GM19372 (cell line): ENCODE results near the gene ZNF841.
"Not testable (repeated sequence)": the region's sequence is repeated elsewhere in the genome, so short reads cannot be mapped to it uniquely, and the experiment has no call there.

Source experiments
- ATAC-seq: cut with Tn5 transposase; IDR thresholded peaks from one replicate; pipeline ENCODE4 v1.9.1; 2021; ENCODE audit warnings: mild to moderate bottlenecking, low read depth, moderate library complexity; ENCODE audit not compliant: unreplicated experiment

The ZNF841 gene

DNA sequence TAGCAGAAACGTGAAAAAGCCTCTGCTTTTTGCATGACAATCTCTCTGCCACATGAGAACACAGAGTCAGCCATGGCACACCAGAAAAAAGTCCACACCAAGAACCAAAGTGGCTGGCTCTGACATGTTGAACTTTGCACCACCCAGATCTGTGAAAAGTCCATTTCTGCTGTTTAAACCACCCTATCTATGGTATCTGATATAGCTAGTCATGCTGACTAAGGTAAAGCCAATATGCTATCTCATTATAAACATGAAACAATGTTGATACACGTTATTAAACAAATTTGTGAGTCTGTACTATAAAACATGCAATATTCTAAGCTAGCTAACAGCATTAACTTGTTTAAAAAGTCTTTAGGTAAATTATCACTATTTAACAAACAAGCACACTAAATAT is 25.9 kb downstream of the ZNF841 start:
- no peak for ATAC-seq

DNA sequence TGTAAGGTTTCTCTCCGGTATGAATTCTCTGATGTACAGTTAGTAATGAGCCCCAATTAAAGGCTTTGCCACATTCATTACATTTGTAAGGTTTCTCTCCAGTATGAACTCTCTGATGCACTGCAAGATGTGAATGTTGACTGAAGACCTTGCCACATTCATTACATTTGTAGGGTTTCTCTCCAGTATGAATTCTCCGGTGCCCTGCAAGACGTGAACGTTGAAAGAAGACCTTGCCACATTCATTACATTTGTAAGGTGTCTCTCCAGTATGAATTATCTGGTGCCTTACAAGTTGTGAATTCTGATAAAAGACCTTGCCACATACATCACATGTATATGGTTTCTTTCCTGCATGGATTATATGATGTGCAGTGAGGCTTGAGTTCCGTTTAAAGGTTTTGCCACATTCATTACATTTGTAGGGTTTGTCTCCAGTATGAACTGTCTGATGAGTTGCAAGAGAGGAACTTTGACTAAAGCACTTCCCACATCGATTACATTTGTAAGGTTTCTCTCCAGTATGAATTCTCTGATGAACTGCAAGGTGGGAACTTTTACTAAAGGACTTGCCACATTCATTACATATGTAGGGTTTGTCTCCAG is 29.2 kb downstream of the ZNF841 start:
- no peak for ATAC-seq

DNA sequence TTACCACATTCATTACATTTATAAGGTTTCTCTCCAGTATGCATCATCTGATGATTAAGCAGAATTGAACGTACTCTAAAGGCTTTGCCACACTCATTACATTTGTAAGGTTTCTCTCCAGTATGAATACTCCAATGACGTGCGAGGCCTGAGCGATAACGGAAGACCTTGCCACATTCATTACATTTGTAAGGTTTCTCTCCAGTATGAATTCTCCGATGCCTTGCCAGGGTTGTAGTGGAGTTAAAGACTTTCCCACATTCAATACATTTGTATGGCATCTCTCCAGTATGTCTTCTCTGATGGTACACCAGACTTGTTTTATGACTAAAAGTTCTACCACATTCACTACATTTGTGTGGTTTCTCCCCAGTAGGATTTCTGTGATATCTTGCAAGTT is 30.2 kb downstream of the ZNF841 start:
- ATAC-seq = no peak

DNA sequence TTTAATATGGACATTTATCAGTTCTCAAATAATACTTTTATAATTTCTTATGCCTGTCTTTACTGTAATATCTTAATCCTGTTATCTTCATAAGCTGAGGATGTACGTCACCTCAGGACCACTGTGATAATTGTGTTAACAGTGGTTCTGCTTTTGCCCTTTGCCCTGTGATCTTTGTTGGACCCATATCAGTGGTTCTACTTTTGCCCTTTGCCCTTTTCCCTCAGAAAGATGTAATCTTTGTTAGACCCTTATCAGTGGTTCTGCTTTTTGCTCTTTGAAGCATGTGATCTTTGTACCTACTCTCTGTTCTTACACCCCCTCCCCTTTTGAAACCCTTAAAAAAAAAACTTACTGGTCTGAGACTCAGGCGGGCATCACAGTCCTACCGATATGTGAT is 39.1 kb downstream of the ZNF841 start:
- not testable (repeated sequence) for ATAC-seq

DNA sequence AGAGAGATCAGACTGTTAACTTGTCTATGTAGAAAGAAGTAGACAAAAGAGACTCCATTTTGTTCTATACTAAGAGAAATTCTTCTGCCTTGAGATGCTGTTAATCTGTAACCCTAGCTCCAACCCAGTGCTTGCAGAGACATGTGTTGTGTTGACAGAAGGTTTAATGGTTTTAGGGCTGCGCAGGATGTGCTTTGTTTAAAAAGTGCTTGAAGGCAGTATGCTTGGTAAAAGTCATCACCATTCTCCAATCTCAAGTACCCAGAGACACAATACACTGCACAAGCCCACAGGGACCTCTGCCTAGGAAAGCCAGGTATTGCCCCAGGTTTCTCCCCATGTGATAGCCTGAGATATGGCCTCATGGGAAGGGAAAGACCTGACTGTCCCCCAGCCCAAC is 43.8 kb downstream of the ZNF841 start:
- ATAC-seq = not testable (repeated sequence)

DNA sequence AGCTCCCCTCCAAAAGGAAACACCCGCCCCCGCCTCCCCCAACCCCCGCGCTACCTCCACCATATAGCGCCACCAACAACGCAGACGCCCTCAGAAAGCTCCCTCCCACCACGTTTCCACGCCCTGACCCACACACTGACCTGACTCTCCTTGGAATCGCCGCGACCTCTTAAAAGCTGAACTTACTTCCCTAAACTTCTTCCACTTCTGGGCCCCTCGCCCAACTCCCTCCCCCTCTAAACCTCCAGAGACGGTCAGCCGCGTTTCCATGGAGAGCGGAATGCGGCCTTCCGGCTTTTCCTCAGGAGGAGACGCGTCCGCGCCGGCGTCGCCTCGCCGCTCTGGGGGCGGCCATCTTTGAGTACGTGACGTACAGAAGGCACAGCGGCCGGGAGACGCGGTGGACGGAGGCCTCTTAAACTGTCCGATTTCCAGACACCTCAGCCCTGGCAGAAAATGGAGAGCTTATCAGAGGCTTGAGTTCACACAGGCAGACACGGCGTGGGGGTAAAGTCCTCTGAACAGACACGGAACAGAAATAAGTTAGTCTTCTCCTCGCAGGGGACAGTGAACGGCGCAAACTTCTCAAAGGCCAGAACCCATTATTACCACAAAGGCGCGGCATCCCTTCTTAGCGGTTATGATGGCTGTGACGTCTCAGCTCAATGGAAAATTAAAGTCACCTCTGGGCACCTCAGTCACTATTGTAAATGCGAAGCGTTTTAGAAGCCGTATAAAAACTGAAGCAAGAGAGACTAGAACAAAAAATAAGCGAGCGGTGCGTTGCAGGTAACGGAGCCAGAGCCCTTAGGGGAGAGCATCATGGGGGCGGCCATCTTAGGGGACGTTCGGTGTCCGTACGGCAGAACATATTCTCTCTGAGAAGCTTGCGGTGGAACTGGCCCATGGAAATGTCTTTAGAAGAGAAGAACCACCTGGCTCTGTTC is 46.7 kb downstream of the ZNF841 start, which contains the start of gene ZNF432:
Gene ZNF432 (minus strand): TSS at position 284 of the 947 bp plus-strand sequence. CDS start 1,970 bp downstream, outside the sequence.
- ATAC-seq = peak; percentile 88

DNA sequence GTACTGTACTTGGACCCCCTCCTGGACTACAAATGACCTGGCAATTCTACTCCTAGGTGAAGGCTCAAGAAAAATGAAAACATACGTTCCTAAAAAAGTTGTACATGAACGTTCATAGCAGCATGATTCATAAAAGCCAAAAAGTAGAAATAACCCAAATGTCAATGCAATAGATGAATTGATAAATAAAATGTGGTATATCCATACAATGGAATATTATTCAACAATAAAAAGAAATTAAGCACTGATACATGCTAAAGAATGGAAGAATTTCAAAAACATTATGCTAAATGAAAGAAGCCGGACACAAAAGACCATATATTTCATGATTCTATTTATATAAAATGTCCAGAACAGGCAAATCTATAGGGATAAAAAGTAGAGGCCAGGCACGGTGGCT is 56.4 kb downstream of the ZNF841 start:
- ATAC-seq = no peak

DNA sequence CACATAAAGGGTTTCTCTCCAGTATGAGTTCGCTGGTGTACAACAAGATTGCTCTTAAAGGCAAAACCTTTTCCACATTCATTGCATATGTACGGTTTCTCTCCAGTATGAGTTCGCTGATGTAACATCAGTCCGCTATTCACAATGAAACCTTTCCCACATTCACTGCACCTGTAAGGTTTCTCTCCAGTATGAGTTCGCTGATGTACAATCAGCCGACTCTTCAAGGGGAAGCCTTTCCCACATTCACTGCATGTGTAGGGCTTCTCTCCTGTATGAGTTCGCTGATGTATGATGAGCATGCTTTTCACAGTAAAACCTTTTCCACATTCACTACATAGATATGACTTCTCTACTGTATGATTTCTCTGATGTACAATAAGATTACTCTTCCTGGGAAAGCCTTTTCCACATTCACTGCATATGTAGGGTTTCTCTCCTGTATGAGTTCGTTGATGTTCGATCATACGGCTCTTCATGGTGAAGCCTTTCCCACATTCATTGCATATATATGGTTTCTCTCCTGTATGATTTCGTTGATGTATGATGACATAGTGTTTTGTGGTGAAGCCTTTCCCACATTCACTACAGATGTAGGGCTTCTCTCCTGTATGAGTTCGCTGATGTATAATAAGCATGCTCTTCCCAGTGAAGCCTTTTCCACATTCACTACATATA is 61.4 kb downstream of the ZNF841 start:
- ATAC-seq = no peak

DNA sequence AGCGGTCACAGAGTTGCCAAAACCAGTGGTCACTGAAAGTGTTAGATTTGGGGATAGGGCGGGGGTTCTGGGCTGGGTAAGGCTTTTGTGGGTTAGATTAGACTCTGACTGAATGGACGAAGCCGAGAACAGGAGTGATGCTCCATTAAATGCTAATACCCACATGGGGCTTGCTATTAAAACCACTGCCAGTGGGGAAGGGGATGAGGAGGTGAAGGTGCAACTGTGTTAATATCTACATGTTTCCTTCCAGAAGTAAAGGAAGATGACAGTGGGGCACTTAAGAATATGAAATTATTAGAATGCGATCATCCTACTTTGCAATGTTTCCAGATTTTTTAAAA is 66.8 kb downstream of the ZNF841 start:
- ATAC-seq = peak; percentile 16

DNA sequence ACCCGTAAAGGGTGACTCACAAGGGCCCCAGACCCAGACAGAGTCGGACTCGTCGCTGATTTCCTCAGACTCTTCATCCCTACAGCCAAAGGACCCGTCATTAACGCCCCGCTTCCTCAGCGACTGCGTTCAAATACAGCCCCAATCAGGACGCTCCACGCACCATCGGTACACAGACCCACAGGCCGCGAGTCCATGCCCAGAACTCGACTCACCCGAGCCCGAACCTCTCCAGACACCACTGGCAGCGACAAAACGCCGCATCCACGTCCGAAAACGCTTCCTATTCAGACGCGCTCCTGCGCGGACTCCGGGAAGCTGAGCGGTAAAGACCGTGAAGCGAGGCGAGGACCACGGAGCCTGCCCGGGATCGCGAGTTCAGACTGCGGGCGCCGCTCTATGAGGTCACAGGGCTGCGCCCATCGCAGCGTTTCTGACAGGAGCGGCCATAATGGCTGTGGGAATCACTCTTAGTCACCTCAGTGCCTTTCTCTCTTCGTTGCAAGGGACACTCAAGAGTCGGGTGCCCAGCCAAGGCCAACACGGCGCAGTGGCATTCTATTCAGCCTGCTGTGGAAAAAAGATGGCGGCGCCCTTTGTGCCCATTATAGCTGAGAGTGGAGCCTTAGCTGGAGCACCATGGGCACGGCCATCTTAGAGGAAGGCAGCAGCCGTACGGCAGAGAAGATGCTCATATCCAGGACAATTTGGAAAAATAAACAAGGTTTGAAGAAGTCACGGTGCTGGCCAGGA is 67.4 kb downstream of the ZNF841 start, which contains the start of gene ZNF614:
Gene ZNF614 (minus strand): TSS at position 353 of the 753 bp plus-strand sequence. CDS start 2,634 bp downstream, outside the sequence.
- peak; percentile 88 for ATAC-seq

DNA sequence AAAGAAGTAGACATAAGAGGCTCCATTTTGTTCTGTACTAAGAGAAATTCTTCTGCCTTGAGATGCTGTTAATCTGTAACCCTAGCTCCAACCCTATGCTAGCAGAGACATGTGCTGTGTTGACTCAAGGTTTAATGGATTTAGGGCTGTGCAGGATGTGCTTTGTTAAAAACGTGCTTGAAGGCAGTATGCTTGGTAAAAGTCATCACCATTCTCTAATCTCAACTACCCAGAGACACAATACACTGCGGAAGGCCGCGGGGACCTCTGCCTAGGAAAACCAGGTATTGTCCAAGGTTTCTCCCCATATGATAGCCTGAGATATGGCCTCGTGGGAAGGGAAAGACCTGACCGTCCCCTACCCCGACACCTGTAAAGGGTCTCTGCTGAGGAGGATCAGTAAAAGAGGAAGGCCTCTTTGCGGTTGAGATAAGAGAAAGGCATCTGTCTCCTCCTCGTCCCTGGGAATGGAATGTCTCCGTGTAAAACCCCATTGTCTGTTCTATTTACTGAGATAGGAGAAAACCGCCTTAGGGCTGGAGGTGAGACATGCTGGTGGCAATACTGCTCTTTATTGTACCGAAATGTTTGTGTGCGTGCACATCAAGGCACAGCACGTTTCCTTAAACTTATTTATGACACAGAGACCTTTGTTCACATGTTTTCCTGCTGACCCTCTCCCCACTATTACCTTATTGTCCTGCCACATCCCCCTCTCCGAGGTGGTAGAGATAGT is 69.1 kb downstream of the ZNF841 start:
- not testable (repeated sequence) for ATAC-seq

DNA sequence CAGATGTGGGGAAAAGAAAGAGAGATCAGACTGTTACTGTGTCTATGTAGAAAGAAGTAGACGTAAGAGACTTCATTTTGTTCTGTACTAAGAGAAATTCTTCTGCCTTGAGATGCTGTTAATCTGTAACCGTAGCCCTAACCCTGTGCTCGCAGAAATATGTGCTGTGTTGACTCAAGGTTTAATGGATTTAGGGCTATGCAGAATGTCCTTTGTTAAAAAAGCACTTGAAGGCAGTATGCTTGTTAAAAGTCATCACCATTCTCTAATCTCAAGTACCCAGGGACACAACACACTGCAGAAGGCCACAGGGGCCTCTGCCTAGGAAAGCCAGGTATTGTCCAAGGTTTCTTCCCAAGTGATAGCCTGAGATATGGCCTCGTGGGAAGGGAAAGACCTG is 71.1 kb downstream of the ZNF841 start:
- not testable (repeated sequence) for ATAC-seq

DNA sequence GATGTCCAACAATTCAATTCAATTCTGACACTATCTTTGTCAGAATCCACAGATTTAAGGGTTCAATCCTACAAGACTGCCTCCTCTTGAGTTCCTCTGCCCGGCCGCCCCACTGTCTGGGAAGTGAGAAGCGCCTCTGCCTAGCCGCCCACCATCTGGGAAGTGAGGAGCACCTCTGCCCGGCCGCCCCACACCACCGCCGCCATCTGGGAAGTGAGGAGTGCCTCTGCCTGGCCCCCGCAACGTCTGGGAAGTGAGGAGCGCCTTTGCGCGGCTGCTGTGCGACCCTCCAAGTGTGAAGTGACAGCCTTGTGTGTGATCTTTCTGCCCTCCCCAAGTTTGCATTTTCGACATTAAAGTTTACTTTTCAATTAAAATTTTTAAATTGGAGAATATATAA is 73.4 kb downstream of the ZNF841 start:
- no peak for ATAC-seq

DNA sequence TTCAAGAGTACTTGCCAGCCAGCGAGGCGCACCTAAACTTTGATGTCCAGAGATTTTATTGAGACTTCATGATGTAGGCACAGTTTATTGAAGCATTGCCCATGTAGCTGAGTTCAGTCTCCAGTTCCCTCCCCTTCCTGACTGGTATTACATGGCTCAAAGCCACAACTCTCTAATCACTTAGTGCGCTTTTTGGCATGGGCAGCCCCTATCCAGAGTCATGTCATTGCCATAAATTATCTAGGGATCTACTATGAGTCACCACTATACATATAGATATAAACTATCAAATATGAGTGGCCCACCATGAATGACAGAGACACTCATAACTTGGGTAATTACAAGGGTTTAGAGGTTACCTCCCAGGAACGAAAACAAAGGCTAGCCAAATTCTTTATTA is 75.1 kb downstream of the ZNF841 start:
- no peak for ATAC-seq
